ENCODE results near the gene TERT.

DNA sequence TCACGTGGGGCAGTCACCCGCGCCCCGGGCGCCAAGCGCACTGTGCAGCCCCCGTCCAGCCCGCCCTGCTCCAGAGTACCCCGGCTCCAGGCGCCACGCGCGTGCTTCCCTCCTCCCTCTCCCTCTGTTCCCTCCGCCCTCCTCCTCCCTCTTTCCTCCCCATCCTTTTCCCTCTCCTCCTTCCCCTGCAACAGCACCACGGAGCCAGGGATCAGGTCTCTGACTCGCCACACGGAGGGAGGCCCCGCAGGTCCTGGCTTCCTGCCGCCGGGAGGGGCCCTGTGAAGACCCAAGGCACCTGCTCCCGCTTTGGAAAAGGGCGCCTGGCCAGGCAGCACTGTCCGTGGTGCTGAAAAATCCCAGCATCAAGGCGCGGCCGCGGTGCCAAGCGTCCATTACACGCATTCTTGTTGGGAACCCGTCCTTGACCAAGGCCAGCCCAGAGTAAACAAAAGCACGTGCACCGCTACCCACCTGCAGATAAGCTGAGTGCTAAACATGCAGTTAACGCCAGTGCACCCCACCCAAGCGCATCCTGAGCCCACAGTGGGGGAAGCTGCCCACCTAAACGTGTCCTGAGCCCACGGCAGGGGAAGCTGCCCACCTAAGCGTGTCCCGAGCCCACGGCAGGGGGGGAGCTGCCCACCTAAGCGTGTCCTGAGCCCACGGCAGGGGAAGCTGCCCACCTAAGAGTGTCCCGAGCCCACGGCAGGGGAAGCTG is 48.0 kb downstream of the TERT start:
- TF ChIP-seq, protein P1, sequence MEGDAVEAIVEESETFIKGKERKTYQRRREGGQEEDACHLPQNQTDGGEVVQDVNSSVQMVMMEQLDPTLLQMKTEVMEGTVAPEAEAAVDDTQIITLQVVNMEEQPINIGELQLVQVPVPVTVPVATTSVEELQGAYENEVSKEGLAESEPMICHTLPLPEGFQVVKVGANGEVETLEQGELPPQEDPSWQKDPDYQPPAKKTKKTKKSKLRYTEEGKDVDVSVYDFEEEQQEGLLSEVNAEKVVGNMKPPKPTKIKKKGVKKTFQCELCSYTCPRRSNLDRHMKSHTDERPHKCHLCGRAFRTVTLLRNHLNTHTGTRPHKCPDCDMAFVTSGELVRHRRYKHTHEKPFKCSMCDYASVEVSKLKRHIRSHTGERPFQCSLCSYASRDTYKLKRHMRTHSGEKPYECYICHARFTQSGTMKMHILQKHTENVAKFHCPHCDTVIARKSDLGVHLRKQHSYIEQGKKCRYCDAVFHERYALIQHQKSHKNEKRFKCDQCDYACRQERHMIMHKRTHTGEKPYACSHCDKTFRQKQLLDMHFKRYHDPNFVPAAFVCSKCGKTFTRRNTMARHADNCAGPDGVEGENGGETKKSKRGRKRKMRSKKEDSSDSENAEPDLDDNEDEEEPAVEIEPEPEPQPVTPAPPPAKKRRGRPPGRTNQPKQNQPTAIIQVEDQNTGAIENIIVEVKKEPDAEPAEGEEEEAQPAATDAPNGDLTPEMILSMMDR (IDR thresholded peaks at IDR 0.05; ENCODE audit: borderline replicate concordance, extremely low read depth, low read length, poor library complexity, severe bottlenecking), result no peak
- no peak for TF ChIP-seq EZH2 (IDR thresholded peaks at IDR 0.05; ENCODE audit: borderline replicate concordance, low read depth, low read length, severe bottlenecking)
